ENCODE data around the gene CBLC.
A peak's percentile ranks its signal among the peaks of the same experiment; 100 is the strongest.

Gene CBLC

GRCh38 chr19:44762038-44762437, 15.7 kb upstream of the CBLC start:
- H4K5ac ChIP-seq (ENCODE audit: low read length): no peak overlapping the region
- no peak overlapping the region for H2BK120ac ChIP-seq (ENCODE audit: low read depth, low read length)
- H3K27me3 ChIP-seq (ENCODE audit: insufficient read depth, low read length, poor library complexity): peaks cover under 1% of the 10 kb centered on the region
- H3K36me3 ChIP-seq (ENCODE audit: control insufficient read depth, insufficient read depth, low read length): no peaks in the 10 kb centered on the region
- H2BK15ac ChIP-seq (replicated peaks; ENCODE audit: low read depth): no peak overlapping the region
- H3K4ac ChIP-seq (ENCODE audit: low read depth, low read length): no peak overlapping the region
- no CpG with 5 or more reads among the region's 8 CpGs for WGBS (ENCODE audit: extremely low coverage, insufficient coverage, low lambda C conversion rate)
- peaks cover 3% of the 10 kb centered on the region for H3K4me1 ChIP-seq (ENCODE audit: control insufficient read depth, low read depth, low read length)
- no peak for DNase-seq
- no peak overlapping the region for H2BK5ac ChIP-seq (ENCODE audit: low read length)
- no peak overlapping the region for H4K8ac ChIP-seq (ENCODE audit: low read depth, low read length)
- no peak overlapping the region for H3K18ac ChIP-seq (ENCODE audit: low read length)
- H3K79me2 ChIP-seq (ENCODE audit: control insufficient read depth, insufficient read depth, low read length): no peaks in the 10 kb centered on the region
- H3K23ac ChIP-seq (ENCODE audit: low read length): no peak overlapping the region
- no peak overlapping the region for H3K56ac ChIP-seq (ENCODE audit: low read length)
- H3K4me2 ChIP-seq (ENCODE audit: low read length): no peak overlapping the region
- no peak overlapping the region for H3K4me3 ChIP-seq (ENCODE audit: low read length)
- H3K79me1 ChIP-seq (ENCODE audit: low read length): no peaks in the 10 kb centered on the region
- no peak overlapping the region for H3K27ac ChIP-seq (ENCODE audit: low read depth, low read length)
- H3K9ac ChIP-seq (ENCODE audit: low read length): no peak overlapping the region
- no peak overlapping the region for H2AK5ac ChIP-seq (ENCODE audit: low read length)

- Histone ChIP-seq H2BK15ac (replicated peaks; ENCODE audit: low read depth) (no peak overlapping the region), H3K4me2 (ENCODE audit: low read length) (no peak overlapping the region), H3K4me1 (ENCODE audit: control insufficient read depth, low read depth, low read length) (no peaks in the 10 kb centered on the region), H3K18ac (ENCODE audit: low read length) (no peak overlapping the region), H2AK5ac (ENCODE audit: low read length) (no peak overlapping the region), H3K36me3 (ENCODE audit: control insufficient read depth, insufficient read depth, low read length) (no peaks in the 10 kb centered on the region), H3K56ac (ENCODE audit: low read length) (no peak overlapping the region), H4K5ac (ENCODE audit: low read length) (no peak overlapping the region), H4K8ac (ENCODE audit: low read depth, low read length) (no peak overlapping the region), H3K4me3 (ENCODE audit: low read length) (no peak overlapping the region), H3K23ac (ENCODE audit: low read length) (no peak overlapping the region), H2BK5ac (ENCODE audit: low read length) (no peak overlapping the region), H3K9ac (ENCODE audit: low read length) (no peak overlapping the region), H2BK120ac (ENCODE audit: low read depth, low read length) (no peak overlapping the region), H3K79me1 (ENCODE audit: low read length) (no peaks in the 10 kb centered on the region), H3K27ac (ENCODE audit: low read depth, low read length) (no peak overlapping the region), H3K27me3 (ENCODE audit: insufficient read depth, low read length, poor library complexity) (no peaks in the 10 kb centered on the region), H3K79me2 (ENCODE audit: control insufficient read depth, insufficient read depth, low read length) (no peaks in the 10 kb centered on the region), H3K4ac (ENCODE audit: low read depth, low read length) (no peak overlapping the region)
- no CpG with 5 or more reads among the region's 22 CpGs for WGBS (ENCODE audit: extremely low coverage, insufficient coverage, low lambda C conversion rate)
- DNase-seq: no peak
These were observed 12.4 kb upstream of the CBLC start for GRCh38 chr19:44765033-44765948.

GRCh38 chr19:44765949-44766335, 11.7 kb upstream of the CBLC start:
- H3K4ac ChIP-seq (ENCODE audit: low read depth, low read length): no peak overlapping the region
- no peak overlapping the region for H3K18ac ChIP-seq (ENCODE audit: low read length)
- H2BK15ac ChIP-seq (replicated peaks; ENCODE audit: low read depth): no peak overlapping the region
- H3K79me2 ChIP-seq (ENCODE audit: control insufficient read depth, insufficient read depth, low read length): no peaks in the 10 kb centered on the region
- H3K27ac ChIP-seq (ENCODE audit: low read depth, low read length): no peak overlapping the region
- no peaks in the 10 kb centered on the region for H3K27me3 ChIP-seq (ENCODE audit: insufficient read depth, low read length, poor library complexity)
- no peak overlapping the region for H2BK120ac ChIP-seq (ENCODE audit: low read depth, low read length)
- H3K4me2 ChIP-seq (ENCODE audit: low read length): no peak overlapping the region
- WGBS (ENCODE audit: extremely low coverage, insufficient coverage, low lambda C conversion rate): no CpG with 5 or more reads among the region's 3 CpGs
- H3K23ac ChIP-seq (ENCODE audit: low read length): no peak overlapping the region
- no peaks in the 10 kb centered on the region for H3K4me1 ChIP-seq (ENCODE audit: control insufficient read depth, low read depth, low read length)
- H4K8ac ChIP-seq (ENCODE audit: low read depth, low read length): no peak overlapping the region
- no peak overlapping the region for H3K9ac ChIP-seq (ENCODE audit: low read length)
- DNase-seq: no peak
- no peak overlapping the region for H4K5ac ChIP-seq (ENCODE audit: low read length)
- no peak overlapping the region for H3K56ac ChIP-seq (ENCODE audit: low read length)
- no peaks in the 10 kb centered on the region for H3K36me3 ChIP-seq (ENCODE audit: control insufficient read depth, insufficient read depth, low read length)
- H3K79me1 ChIP-seq (ENCODE audit: low read length): no peaks in the 10 kb centered on the region
- H2BK5ac ChIP-seq (ENCODE audit: low read length): no peak overlapping the region
- H2AK5ac ChIP-seq (ENCODE audit: low read length): no peak overlapping the region
- H3K4me3 ChIP-seq (ENCODE audit: low read length): no peak overlapping the region

- Histone ChIP-seq H3K4me3 (ENCODE audit: low read length) (no peak overlapping the region), H4K5ac (ENCODE audit: low read length) (no peak overlapping the region), H2BK120ac (ENCODE audit: low read depth, low read length) (no peak overlapping the region), H3K4ac (ENCODE audit: low read depth, low read length) (no peak overlapping the region), H2BK15ac (replicated peaks; ENCODE audit: low read depth) (no peak overlapping the region), H3K79me2 (ENCODE audit: control insufficient read depth, insufficient read depth, low read length) (no peaks in the 10 kb centered on the region), H3K56ac (ENCODE audit: low read length) (no peak overlapping the region), H3K18ac (ENCODE audit: low read length) (no peak overlapping the region), H3K27me3 (ENCODE audit: insufficient read depth, low read length, poor library complexity) (no peaks in the 10 kb centered on the region), H3K23ac (ENCODE audit: low read length) (no peak overlapping the region), H3K9ac (ENCODE audit: low read length) (no peak overlapping the region), H4K8ac (ENCODE audit: low read depth, low read length) (no peak overlapping the region), H2BK5ac (ENCODE audit: low read length) (no peak overlapping the region), H3K36me3 (ENCODE audit: control insufficient read depth, insufficient read depth, low read length) (no peaks in the 10 kb centered on the region), H3K4me2 (ENCODE audit: low read length) (no peak overlapping the region), H3K4me1 (ENCODE audit: control insufficient read depth, low read depth, low read length) (no peaks in the 10 kb centered on the region), H2AK5ac (ENCODE audit: low read length) (no peak overlapping the region), H3K79me1 (ENCODE audit: low read length) (no peaks in the 10 kb centered on the region), H3K27ac (ENCODE audit: low read depth, low read length) (no peak overlapping the region)
- DNase-seq: no peak
- WGBS (ENCODE audit: extremely low coverage, insufficient coverage, low lambda C conversion rate): no CpG with 5 or more reads among the region's 11 CpGs
These were observed 10.2 kb upstream of the CBLC start for GRCh38 chr19:44767295-44768180.

GRCh38 chr19:44770550-44771257, 7.0 kb upstream of the CBLC start:
- Histone ChIP-seq H2BK120ac (ENCODE audit: low read depth, low read length) (no peak overlapping the region), H3K79me1 (ENCODE audit: low read length) (no peaks in the 10 kb centered on the region), H2BK5ac (ENCODE audit: low read length) (no peak overlapping the region), H3K4me2 (ENCODE audit: low read length) (no peak overlapping the region), H3K23ac (ENCODE audit: low read length) (no peak overlapping the region), H3K4me1 (ENCODE audit: control insufficient read depth, low read depth, low read length) (no peaks in the 10 kb centered on the region), H3K18ac (ENCODE audit: low read length) (no peak overlapping the region), H3K9ac (ENCODE audit: low read length) (no peak overlapping the region), H4K5ac (ENCODE audit: low read length) (no peak overlapping the region), H2BK15ac (replicated peaks; ENCODE audit: low read depth) (no peak overlapping the region), H3K27me3 (ENCODE audit: insufficient read depth, low read length, poor library complexity) (no peaks in the 10 kb centered on the region), H3K4ac (ENCODE audit: low read depth, low read length) (no peak overlapping the region), H3K36me3 (ENCODE audit: control insufficient read depth, insufficient read depth, low read length) (no peaks in the 10 kb centered on the region), H3K4me3 (ENCODE audit: low read length) (no peak overlapping the region), H3K79me2 (ENCODE audit: control insufficient read depth, insufficient read depth, low read length) (no peaks in the 10 kb centered on the region), H4K8ac (ENCODE audit: low read depth, low read length) (no peak overlapping the region), H2AK5ac (ENCODE audit: low read length) (no peak overlapping the region), H3K56ac (ENCODE audit: low read length) (no peak overlapping the region), H3K27ac (ENCODE audit: low read depth, low read length) (no peak overlapping the region)
- WGBS (ENCODE audit: extremely low coverage, insufficient coverage, low lambda C conversion rate): no CpG with 5 or more reads among the region's 15 CpGs
- peak; percentile 97 for DNase-seq

All from mesendoderm (in vitro differentiated cells).